ENCODE results near the gene GALK1.
"Not testable (repeated sequence)": the region's sequence is repeated elsewhere in the genome, so short reads cannot be mapped to it uniquely, and the experiment has no call there.

GALK1 gene

DNA sequence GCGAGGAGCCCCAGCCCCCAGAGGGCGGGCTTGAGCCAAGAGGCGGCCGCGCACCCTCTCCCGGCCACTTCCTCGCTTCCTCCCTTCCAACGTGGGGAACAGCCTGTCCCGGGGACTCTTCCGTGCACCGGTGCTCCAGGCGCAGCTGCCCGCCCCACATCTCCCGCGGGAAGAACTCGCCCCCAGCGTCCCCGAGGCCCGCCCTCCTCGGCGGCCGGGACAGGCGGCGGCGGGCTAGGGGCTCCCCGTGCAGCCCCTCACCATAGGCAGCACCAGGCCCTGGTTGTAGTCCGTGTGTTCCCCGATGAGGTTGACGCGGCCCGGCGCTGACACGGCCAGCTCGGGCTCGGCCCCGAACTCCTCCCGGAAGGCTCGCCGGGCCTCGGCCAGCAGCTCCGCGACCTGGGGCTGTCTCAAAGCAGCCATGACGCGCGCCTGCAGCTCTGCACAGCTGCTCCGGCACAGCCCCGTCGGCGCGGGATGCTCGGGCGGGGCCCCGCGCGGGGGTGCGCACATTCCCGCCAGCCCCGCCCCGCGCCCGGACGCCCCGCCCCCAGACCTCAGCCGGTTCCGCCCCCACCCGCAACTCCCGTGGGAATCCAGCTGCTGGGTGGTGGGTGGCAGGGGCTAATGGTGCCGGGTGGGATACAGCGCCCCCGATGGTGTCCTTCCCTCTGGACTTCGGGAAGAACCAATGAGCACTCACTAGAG, at the start of gene GALK1:
Gene GALK1 (minus strand): TSS at position 482 of the 711 bp plus-strand sequence. CDS start 56 bp downstream, at position 426.
- Histone ChIP-seq H3K36me3 (ENCODE audit: control insufficient read depth, insufficient read depth, low read length) (no peaks in the 10 kb centered on the region), H3K4me1 (ENCODE audit: control insufficient read depth, insufficient read depth, low read length) (peaks cover 8% of the 10 kb centered on the region), H3K4me3 (ENCODE audit: low read length) (peak within 1 kb of the TSS; percentile 72), H3K27me3 (ENCODE audit: control insufficient read depth, insufficient read depth, low read length) (no peaks in the 10 kb centered on the region), H3K9ac (ENCODE audit: low read length) (peak within 1 kb of the TSS; percentile 71), H3K27ac (ENCODE audit: low read depth, low read length) (peak within 1 kb of the TSS; percentile 83)

DNA sequence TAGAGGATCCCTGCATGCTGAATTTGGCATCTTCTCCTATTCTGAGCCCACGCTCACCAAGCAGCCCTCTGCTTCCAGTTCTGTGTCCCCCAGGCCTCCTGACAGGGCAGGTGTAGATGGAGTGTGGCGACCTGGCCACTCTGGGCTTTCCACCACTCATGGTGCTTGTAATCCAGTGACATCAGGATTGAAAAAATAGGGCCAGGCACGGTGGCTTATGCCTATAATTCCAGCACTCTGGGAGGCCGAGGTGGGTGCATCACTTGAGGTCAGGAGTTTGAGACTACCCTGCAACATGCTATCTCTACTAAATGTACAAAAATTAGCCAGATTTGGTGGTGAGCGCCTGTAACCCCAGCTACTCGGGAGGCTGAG, 49.0 kb upstream of the GALK1 start:
- Histone ChIP-seq H3K4me3 (ENCODE audit: low read length) (no peak overlapping the region), H3K9ac (ENCODE audit: low read length) (no peak overlapping the region), H3K27ac (ENCODE audit: low read depth, low read length) (no peak overlapping the region), H3K27me3 (ENCODE audit: control insufficient read depth, insufficient read depth, low read length) (no peaks in the 10 kb centered on the region), H3K36me3 (ENCODE audit: control insufficient read depth, insufficient read depth, low read length) (peaks cover 50% of the 10 kb centered on the region), H3K4me1 (ENCODE audit: control insufficient read depth, insufficient read depth, low read length) (no peaks in the 10 kb centered on the region)

DNA sequence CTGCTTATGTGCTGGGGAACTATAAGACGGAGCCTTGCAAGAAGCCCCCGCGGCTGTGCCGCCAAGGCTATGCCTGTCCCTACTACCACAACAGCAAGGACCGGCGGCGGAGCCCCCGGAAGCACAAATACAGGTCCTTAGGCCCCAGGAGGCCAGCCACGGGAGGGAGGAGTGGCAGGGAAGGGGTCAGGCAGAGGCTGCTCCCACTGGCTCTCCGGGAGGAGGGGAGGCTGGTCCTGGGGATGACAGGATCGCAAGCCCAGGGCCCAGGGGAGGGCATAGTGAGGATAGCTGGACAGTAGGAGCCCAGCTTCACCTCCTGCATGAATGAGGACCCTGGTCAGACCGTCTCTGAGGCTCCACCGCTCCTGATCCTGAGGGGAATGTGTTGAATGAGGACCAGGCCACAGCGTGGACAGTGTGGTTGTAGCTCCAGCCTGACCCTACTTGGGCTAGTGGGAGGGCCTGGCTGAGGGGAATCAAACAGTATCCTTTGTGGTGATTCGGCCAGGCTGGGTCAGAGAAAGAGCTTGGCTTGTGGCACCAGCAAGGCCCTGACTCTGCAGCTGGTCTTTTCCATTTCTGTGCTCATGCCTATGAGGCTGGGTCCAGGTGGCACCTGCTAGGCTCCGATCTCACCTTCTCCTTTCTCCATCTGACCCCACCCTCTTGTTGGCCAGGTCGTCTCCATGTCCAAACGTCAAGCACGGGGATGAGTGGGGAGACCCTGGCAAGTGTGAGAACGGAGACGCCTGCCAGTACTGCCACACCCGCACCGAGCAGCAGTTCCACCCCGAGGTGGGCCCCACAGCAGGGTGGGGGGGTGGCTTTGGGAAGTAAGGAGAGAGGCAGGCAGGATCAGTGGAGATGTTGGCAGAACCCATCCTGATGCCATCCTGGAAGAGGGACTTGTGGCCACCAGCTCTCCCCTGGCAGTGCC, 48.4 kb upstream of the GALK1 start:
- H3K4me1 ChIP-seq (ENCODE audit: control insufficient read depth, insufficient read depth, low read length): no peaks in the 10 kb centered on the region
- no peak overlapping the region for H3K9ac ChIP-seq (ENCODE audit: low read length)
- no peak overlapping the region for H3K4me3 ChIP-seq (ENCODE audit: low read length)
- H3K27me3 ChIP-seq (ENCODE audit: control insufficient read depth, insufficient read depth, low read length): no peaks in the 10 kb centered on the region
- peaks cover 48% of the 10 kb centered on the region for H3K36me3 ChIP-seq (ENCODE audit: control insufficient read depth, insufficient read depth, low read length)
- no peak overlapping the region for H3K27ac ChIP-seq (ENCODE audit: low read depth, low read length)

DNA sequence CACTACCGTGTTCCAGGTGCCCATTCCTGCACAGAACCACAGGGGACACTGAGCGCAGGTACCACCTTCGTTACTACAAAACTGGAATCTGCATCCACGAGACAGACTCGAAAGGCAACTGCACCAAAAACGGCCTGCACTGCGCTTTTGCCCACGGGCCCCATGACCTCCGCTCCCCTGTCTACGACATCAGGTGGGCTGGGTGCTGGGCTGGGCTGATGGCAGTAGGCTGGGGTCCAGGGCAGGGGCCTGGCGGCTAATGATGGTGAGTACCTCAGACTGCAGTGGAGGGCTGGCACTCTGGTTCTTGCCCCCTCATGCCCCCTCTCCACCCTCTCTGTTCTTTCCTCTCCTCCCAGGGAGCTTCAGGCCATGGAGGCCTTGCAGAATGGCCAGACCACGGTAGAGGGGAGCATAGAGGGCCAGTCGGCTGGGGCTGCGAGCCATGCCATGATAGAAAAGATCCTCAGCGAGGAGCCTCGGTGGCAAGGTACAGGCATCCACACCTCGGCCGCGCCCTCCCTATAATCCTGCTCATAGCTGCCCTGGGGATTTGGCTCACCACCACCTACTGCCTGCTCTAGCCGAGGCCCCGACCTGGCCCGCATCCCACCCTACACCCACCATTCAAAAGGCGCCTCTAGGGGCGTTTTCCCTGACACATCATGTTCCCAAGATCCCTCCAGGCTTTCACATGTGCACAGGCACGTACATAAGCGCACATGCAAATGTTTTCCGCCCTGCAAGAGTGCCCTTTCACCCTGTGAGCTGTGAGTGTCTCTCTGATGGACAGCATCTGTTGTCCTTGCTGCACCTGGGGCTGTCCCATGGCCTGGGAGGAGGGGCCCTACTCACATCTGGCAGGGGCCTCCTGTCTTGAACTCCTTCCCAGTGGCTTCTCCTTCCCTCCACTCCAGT, 47.4 kb upstream of the GALK1 start:
- H3K27ac ChIP-seq (ENCODE audit: low read depth, low read length): no peak overlapping the region
- H3K36me3 ChIP-seq (ENCODE audit: control insufficient read depth, insufficient read depth, low read length): peaks cover 47% of the 10 kb centered on the region
- H3K4me3 ChIP-seq (ENCODE audit: low read length): no peak overlapping the region
- H3K4me1 ChIP-seq (ENCODE audit: control insufficient read depth, insufficient read depth, low read length): no peaks in the 10 kb centered on the region
- no peaks in the 10 kb centered on the region for H3K27me3 ChIP-seq (ENCODE audit: control insufficient read depth, insufficient read depth, low read length)
- H3K9ac ChIP-seq (ENCODE audit: low read length): no peak overlapping the region

DNA sequence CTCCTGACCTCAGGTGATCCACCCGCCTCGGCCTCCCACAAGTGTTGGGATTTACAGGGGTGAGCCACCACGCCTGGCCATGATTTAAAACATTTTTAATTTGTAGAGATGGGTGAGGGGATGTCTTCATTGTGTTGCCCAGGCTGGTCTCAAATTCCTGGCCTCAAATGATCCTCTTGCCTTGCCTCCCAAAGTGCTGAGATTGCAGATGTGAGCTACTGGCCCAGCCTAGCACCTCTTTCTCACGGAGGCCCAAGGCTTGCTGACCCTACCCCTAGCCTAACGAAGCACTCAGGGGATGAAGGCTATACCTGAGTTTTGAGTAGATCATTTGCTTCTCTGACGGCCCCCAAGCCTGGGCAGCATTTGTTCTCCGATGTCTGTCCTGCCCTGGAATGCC, 46.2 kb upstream of the GALK1 start:
- H3K36me3 ChIP-seq (ENCODE audit: control insufficient read depth, insufficient read depth, low read length): peaks cover 38% of the 10 kb centered on the region
- no peak overlapping the region for H3K27ac ChIP-seq (ENCODE audit: low read depth, low read length)
- no peaks in the 10 kb centered on the region for H3K27me3 ChIP-seq (ENCODE audit: control insufficient read depth, insufficient read depth, low read length)
- no peaks in the 10 kb centered on the region for H3K4me1 ChIP-seq (ENCODE audit: control insufficient read depth, insufficient read depth, low read length)
- H3K4me3 ChIP-seq (ENCODE audit: low read length): no peak overlapping the region
- H3K9ac ChIP-seq (ENCODE audit: low read length): no peak overlapping the region

DNA sequence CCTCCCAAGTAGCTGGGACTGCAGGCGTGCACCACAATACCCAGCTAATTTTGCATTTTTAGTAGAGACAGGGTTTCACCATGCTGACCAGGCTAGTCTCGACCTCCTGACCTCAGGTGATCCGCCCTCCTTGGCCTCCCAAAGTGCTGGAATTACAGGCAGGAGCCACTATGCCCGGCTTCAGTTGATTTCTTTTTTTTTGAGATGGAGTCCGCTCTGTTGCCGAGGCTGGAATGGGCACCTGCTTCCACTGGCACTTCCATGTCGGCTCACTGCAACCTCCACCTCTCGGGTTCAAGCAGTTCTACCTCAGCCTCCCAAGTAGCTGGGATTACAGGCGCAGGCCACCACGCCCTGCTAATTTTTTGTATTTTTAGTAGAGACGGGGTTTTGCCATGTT, 45.8 kb upstream of the GALK1 start:
- peaks cover 36% of the 10 kb centered on the region for H3K36me3 ChIP-seq (ENCODE audit: control insufficient read depth, insufficient read depth, low read length)
- not testable (repeated sequence) for H3K4me1 ChIP-seq (ENCODE audit: control insufficient read depth, insufficient read depth, low read length); H3K27ac ChIP-seq (ENCODE audit: low read depth, low read length); H3K9ac ChIP-seq (ENCODE audit: low read length); H3K27me3 ChIP-seq (ENCODE audit: control insufficient read depth, insufficient read depth, low read length); H3K4me3 ChIP-seq (ENCODE audit: low read length)

DNA sequence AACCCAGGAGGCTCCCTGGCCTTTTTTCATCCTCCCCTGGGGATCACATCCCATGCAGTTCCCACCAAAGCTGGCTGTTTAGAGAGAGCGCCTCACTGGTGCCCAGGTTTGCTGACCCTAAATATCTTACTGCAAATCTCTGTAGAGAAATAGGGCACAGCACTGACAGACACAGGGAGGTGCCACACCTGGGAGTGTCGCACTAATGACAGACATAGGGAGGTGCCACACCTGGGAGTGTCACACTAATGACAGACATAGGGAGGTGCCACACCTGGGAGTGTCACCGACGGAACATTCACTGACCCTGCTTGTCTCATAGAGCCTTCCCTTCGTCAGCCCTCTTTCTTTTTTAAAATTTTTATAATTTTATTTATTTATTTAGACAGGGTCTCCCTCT, 45.2 kb upstream of the GALK1 start:
- Histone ChIP-seq H3K27ac (ENCODE audit: low read depth, low read length) (no peak overlapping the region), H3K4me3 (ENCODE audit: low read length) (no peak overlapping the region), H3K27me3 (ENCODE audit: control insufficient read depth, insufficient read depth, low read length) (no peaks in the 10 kb centered on the region), H3K36me3 (ENCODE audit: control insufficient read depth, insufficient read depth, low read length) (peaks cover 32% of the 10 kb centered on the region), H3K4me1 (ENCODE audit: control insufficient read depth, insufficient read depth, low read length) (no peaks in the 10 kb centered on the region), H3K9ac (ENCODE audit: low read length) (no peak overlapping the region)

DNA sequence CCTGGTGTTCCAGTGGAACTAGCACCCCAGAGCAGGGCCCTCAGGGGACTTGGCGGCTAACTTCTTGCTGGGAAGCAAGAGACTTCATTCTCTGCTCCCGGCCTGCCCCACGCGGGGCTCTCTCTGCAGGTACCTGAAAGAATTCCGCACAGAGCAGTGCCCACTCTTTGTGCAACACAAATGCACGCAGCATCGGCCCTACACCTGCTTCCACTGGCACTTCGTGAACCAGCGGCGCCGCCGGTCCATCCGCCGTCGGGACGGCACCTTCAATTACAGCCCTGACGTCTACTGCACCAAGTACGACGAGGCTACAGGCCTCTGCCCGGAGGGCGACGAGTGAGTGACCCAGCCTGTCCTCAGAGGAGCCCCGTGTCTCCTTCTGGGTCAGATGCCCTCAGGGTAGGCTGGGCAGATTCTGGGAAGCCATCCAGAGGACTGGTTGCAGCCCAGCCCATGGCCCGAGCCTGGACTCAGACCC, 44.7 kb upstream of the GALK1 start:
- Histone ChIP-seq H3K4me1 (ENCODE audit: control insufficient read depth, insufficient read depth, low read length) (no peaks in the 10 kb centered on the region), H3K36me3 (ENCODE audit: control insufficient read depth, insufficient read depth, low read length) (peaks cover 27% of the 10 kb centered on the region), H3K9ac (ENCODE audit: low read length) (no peak overlapping the region), H3K4me3 (ENCODE audit: low read length) (no peak overlapping the region), H3K27ac (ENCODE audit: low read depth, low read length) (peak overlapping the region; percentile 33), H3K27me3 (ENCODE audit: control insufficient read depth, insufficient read depth, low read length) (no peaks in the 10 kb centered on the region)

DNA sequence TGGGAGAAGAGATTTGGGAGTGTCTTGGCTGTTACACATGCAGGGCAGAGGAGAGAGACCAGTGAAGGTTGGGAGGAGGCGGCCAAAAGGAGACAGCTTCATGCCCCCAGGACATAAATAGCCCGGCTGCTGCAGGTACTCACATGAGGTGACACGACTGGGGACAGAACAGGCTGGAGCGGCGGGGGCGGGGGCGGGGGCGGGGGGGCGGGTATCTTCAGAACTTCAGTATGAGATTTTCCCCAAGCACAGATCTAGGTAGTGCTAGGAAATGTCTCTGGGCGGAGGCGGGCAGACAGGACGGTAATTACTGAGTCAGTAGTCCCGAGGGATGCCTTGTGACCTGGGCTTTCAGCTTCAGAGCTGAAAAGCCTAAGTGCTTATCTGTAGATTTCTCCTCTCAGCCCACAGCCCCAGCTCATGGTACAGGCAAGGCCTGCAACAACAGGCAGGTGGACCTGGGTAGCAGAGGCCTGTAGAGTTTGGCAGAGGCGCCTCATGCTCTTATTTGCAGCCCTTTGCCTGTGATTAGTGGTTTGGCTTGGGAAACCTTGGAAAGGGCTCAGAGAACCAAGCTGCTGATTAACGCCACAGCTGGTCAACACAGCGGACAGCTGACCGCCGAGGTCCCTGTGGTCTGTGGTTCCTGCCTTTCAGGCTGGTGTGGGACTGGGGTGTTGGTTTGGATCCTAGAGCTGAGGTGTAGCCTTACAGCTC, 44.1 kb upstream of the GALK1 start:
- H3K27ac ChIP-seq (ENCODE audit: low read depth, low read length): peak overlapping the region; percentile 49
- H3K27me3 ChIP-seq (ENCODE audit: control insufficient read depth, insufficient read depth, low read length): no peaks in the 10 kb centered on the region
- peaks cover 24% of the 10 kb centered on the region for H3K36me3 ChIP-seq (ENCODE audit: control insufficient read depth, insufficient read depth, low read length)
- H3K9ac ChIP-seq (ENCODE audit: low read length): no peak overlapping the region
- no peaks in the 10 kb centered on the region for H3K4me1 ChIP-seq (ENCODE audit: control insufficient read depth, insufficient read depth, low read length)
- H3K4me3 ChIP-seq (ENCODE audit: low read length): no peak overlapping the region

DNA sequence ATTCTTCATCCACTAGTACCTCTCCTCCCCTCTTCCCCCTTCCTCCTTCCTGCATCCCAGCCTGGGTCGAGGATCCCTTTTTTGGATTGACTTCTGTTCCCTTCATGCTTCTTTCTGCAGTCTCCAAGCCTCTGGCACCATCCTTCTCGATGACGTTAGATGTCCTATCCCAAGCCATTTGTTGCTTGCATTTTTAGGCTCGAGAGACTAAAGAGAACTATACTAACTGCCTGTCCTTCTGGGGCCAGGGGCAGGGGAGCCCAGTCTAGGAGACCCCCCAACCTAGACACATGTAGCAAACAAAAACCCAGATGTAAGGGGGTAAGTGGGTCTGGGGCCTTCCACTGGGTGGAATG, 43.5 kb upstream of the GALK1 start:
- Histone ChIP-seq H3K36me3 (ENCODE audit: control insufficient read depth, insufficient read depth, low read length) (peaks cover 19% of the 10 kb centered on the region), H3K9ac (ENCODE audit: low read length) (no peak overlapping the region), H3K27ac (ENCODE audit: low read depth, low read length) (peak overlapping the region; percentile 49), H3K4me1 (ENCODE audit: control insufficient read depth, insufficient read depth, low read length) (no peaks in the 10 kb centered on the region), H3K27me3 (ENCODE audit: control insufficient read depth, insufficient read depth, low read length) (no peaks in the 10 kb centered on the region), H3K4me3 (ENCODE audit: low read length) (no peak overlapping the region)

DNA sequence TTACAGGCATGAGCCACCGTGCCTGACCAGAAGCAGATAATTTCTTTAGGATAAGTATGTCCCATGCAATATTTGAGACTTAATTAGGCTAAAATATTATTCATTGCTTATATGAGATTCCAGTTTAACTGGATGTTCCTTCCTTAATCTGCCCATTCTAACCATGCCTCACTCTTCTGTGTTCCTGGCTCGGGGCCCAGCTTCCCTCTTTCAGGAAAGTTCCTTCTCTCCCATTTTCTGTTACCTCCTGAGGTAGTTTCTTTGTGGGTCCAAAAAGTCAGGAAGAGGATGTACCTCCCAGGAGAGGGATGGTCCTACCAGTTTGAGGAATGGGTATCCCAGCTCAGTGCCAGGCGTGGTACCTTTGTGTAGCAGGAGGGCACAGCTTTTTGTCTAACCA, 42.9 kb upstream of the GALK1 start:
- Histone ChIP-seq H3K9ac (ENCODE audit: low read length) (no peak overlapping the region), H3K27ac (ENCODE audit: low read depth, low read length) (no peak overlapping the region), H3K4me1 (ENCODE audit: control insufficient read depth, insufficient read depth, low read length) (no peaks in the 10 kb centered on the region), H3K4me3 (ENCODE audit: low read length) (no peak overlapping the region), H3K36me3 (ENCODE audit: control insufficient read depth, insufficient read depth, low read length) (peaks cover 13% of the 10 kb centered on the region), H3K27me3 (ENCODE audit: control insufficient read depth, insufficient read depth, low read length) (no peaks in the 10 kb centered on the region)
